ENCODE results near the gene BTLA.

GRCh38 chr3:112460519-112461195 lies 38.6 kb downstream of the BTLA start:
- TF ChIP-seq, protein P1, sequence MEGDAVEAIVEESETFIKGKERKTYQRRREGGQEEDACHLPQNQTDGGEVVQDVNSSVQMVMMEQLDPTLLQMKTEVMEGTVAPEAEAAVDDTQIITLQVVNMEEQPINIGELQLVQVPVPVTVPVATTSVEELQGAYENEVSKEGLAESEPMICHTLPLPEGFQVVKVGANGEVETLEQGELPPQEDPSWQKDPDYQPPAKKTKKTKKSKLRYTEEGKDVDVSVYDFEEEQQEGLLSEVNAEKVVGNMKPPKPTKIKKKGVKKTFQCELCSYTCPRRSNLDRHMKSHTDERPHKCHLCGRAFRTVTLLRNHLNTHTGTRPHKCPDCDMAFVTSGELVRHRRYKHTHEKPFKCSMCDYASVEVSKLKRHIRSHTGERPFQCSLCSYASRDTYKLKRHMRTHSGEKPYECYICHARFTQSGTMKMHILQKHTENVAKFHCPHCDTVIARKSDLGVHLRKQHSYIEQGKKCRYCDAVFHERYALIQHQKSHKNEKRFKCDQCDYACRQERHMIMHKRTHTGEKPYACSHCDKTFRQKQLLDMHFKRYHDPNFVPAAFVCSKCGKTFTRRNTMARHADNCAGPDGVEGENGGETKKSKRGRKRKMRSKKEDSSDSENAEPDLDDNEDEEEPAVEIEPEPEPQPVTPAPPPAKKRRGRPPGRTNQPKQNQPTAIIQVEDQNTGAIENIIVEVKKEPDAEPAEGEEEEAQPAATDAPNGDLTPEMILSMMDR (IDR thresholded peaks at IDR 0.05; ENCODE audit: insufficient read depth, low read length, poor library complexity, severe bottlenecking): no peak
- TF ChIP-seq EZH2phosphoT487 (conservative IDR thresholded peaks at IDR 0.05; ENCODE audit: low read length): no peak
